ENCODE data around the gene HMG20A. TPM values are rescaled to one million over a fixed set of nuclear protein-coding genes. Genes with fewer than 3 reads are reported as not detected.

HMG20A gene
- total and polyA plus RNA-seq, 2 experiments from 2014 or later: 17.8 to 57.8 TPM

GRCh38 chr15:77519540-77519939 is 98.9 kb downstream of the HMG20A start:
- Mint-ChIP-seq H3K27ac (no peak overlapping the region), H3K9me3 (peaks cover 2% of the 10 kb centered on the region; the same call in 1 of the 3 replicates), H3K27me3 (ENCODE audit: insufficient read depth, low read depth, poor library complexity) (peaks cover 10% of the 10 kb centered on the region), H3K36me3 (ENCODE audit: low read depth) (no peaks in the 10 kb centered on the region; the same call in 2 of the 3 replicates), H3K4me1 (peaks cover 30% of the 10 kb centered on the region), H3K4me3 (no peak overlapping the region)
- Histone ChIP-seq H3K27ac (ENCODE audit: low read depth) (no peak overlapping the region), H3K4me2 (no peak overlapping the region), H3F3A (replicated peaks; ENCODE audit: low read depth) (no peaks in the 10 kb centered on the region), H3K79me2 (replicated peaks; ENCODE audit: insufficient read depth) (no peaks in the 10 kb centered on the region), H2AFZ (no peak overlapping the region), H3K4me3 (no peak overlapping the region), H3K27me3 (ENCODE audit: insufficient read depth) (no peaks in the 10 kb centered on the region), H3K4me1 (ENCODE audit: insufficient read depth) (peaks cover 6% of the 10 kb centered on the region), H3K36me3 (ENCODE audit: insufficient read depth) (no peaks in the 10 kb centered on the region), H4K20me1 (replicated peaks; ENCODE audit: insufficient read depth) (no peaks in the 10 kb centered on the region), H3K9me2 (ENCODE audit: insufficient read depth) (peaks cover 8% of the 10 kb centered on the region)
- DNase-seq (ENCODE audit: low spot score) (no peak), ATAC-seq (no peak)
- TF ChIP-seq CREB1 (CRISPR knock-in tag; IDR thresholded peaks at IDR 0.05; ENCODE audit: low read depth): no peak
- TF ChIP-seq ZNF114 (CRISPR knock-in tag; IDR thresholded peaks at IDR 0.05): no peak
- TF ChIP-seq STAT1 (IDR thresholded peaks at IDR 0.05; ENCODE audit: unreplicated experiment): no peak
- no peak for TF ChIP-seq CTCF (conservative IDR thresholded peaks at IDR 0.05; ENCODE audit: low read depth in 2 of 2)
- TF ChIP-seq POLR2AphosphoS5 (IDR thresholded peaks at IDR 0.05; ENCODE audit: low read depth): no peak
- no peak for TF ChIP-seq NANOG (IDR thresholded peaks at IDR 0.05; ENCODE audit: borderline replicate concordance)
- TF ChIP-seq EZH2 (IDR thresholded peaks at IDR 0.05; ENCODE audit: low read depth, unreplicated experiment): no peak
- TF ChIP-seq JUNB (IDR thresholded peaks at IDR 0.05; ENCODE audit: unreplicated experiment): no peak
- TF ChIP-seq EZH2phosphoT487 (IDR thresholded peaks at IDR 0.05; ENCODE audit: unreplicated experiment): no peak
- TF ChIP-seq ZNF462 (CRISPR knock-in tag; IDR thresholded peaks at IDR 0.05): no peak
- no peak for TF ChIP-seq ETS1 (IDR thresholded peaks at IDR 0.05)
- TF ChIP-seq REST (IDR thresholded peaks at IDR 0.05; ENCODE audit: unreplicated experiment): no peak
- TF ChIP-seq ZNF331 (CRISPR knock-in tag; IDR thresholded peaks at IDR 0.05; ENCODE audit: low read depth): no peak

All from GM23338 (cell line).